GM12864 (cell line): Measurements from ENCODE around the gene PFAS.
A peak's percentile ranks its signal among the peaks of the same experiment; 100 is the strongest.

Source experiments
- DNase-seq: peaks from one replicate; pipeline ENCODE4 v3.0.0-alpha.2; 2011; ENCODE audit warnings: low read depth
- H3K4me3 ChIP-seq: 2 replicates; pipeline ENCODE4 v1.5.1; 2011; ENCODE audit warnings: mild to moderate bottlenecking, low read depth, low read length, control low read depth
- CTCF ChIP-seq: IDR thresholded peaks from 2 replicates; pipeline ENCODE4 v1.5.1; 2011; ENCODE audit warnings: low read depth, mild to moderate bottlenecking, moderate library complexity, low read length, control low read depth, inconsistent platforms; ENCODE audit errors: missing control alignments

PFAS gene

GRCh38 chr17:8290043-8290442 lies 41.0 kb downstream of the PFAS start:
- TF ChIP-seq CTCF: no peak

GRCh38 chr17:8292639-8293395 lies 43.7 kb downstream of the PFAS start:
- no peak for DNase-seq
- TF ChIP-seq CTCF: no peak
- no peak overlapping the region for H3K4me3 ChIP-seq

More at GRCh38 chr17:8290043-8290442, 41.0 kb downstream of the PFAS start:
- no peak overlapping the region for H3K4me3 ChIP-seq
- DNase-seq: no peak

- TF ChIP-seq CTCF: no peak
These were observed 45.3 kb downstream of the PFAS start for GRCh38 chr17:8294361-8294760.

GRCh38 chr17:8294814-8295316 lies 45.8 kb downstream of the PFAS start:
- no peak for TF ChIP-seq CTCF
- H3K4me3 ChIP-seq: peak overlapping the region; percentile 75
- DNase-seq: no peak

More at GRCh38 chr17:8294361-8294760, 45.3 kb downstream of the PFAS start:
- no peak overlapping the region for H3K4me3 ChIP-seq
- DNase-seq: no peak

- no peak for DNase-seq
- H3K4me3 ChIP-seq: no peak overlapping the region
- no peak for TF ChIP-seq CTCF
These were observed 51.1 kb downstream of the PFAS start for GRCh38 chr17:8300226-8300625.

GRCh38 chr17:8300627-8301242 lies 51.6 kb downstream of the PFAS start:
- DNase-seq: no peak
- H3K4me3 ChIP-seq: no peak overlapping the region
- TF ChIP-seq CTCF: peak; percentile 95
